ENCODE measurements around the gene TRABD2B.

GRCh38 chr1:47921935-47922415 is 75.2 kb downstream of the TRABD2B start:
- TF ChIP-seq ZNF302 (tag by site-specific recombination; IDR thresholded peaks at IDR 0.05; ENCODE audit: low read depth), result no peak
- no peak for TF ChIP-seq ZBTB7A (tag by site-specific recombination; IDR thresholded peaks at IDR 0.05; ENCODE audit: low read depth)
- TF ChIP-seq CTCF (tag by site-specific recombination; IDR thresholded peaks at IDR 0.05), result no peak
- TF ChIP-seq HOXA7 (CRISPR knock-in tag; IDR thresholded peaks at IDR 0.05; ENCODE audit: borderline replicate concordance), result no peak
- TF ChIP-seq ZNF530 (tag by site-specific recombination; IDR thresholded peaks at IDR 0.05; ENCODE audit: low read depth), result no peak
- TF ChIP-seq ZNF571 (tag by site-specific recombination; IDR thresholded peaks at IDR 0.05), result no peak
- TF ChIP-seq ZNF792 (tag by site-specific recombination; IDR thresholded peaks at IDR 0.05), result no peak
- TF ChIP-seq AEBP2 (tag by site-specific recombination; IDR thresholded peaks at IDR 0.05; ENCODE audit: borderline replicate concordance), result no peak
- TF ChIP-seq KLF1 (tag by site-specific recombination; IDR thresholded peaks at IDR 0.05), result no peak
- no peak for TF ChIP-seq ZNF324 (tag by site-specific recombination; IDR thresholded peaks at IDR 0.05)
- no peak for TF ChIP-seq TCF7L2 (IDR thresholded peaks at IDR 0.05; ENCODE audit: borderline replicate concordance, low read depth, low read length)
